Stimulated activated CD8-positive, alpha-beta memory T cell treated with anti-CD3 and anti-CD28 coated beads, Interleukin-4, amount 100 ng/mL, for 1 hour (primary cell): ENCODE data around the gene ITGA11.

Experiments
- DNase-seq, 2 donors: peaks; one replicate each; pipeline ENCODE4 v3.0.0-alpha.2; 2020; ENCODE audit warnings: low read depth in 2 of 2, low spot score in 1 of 2

ITGA11 gene

DNA sequence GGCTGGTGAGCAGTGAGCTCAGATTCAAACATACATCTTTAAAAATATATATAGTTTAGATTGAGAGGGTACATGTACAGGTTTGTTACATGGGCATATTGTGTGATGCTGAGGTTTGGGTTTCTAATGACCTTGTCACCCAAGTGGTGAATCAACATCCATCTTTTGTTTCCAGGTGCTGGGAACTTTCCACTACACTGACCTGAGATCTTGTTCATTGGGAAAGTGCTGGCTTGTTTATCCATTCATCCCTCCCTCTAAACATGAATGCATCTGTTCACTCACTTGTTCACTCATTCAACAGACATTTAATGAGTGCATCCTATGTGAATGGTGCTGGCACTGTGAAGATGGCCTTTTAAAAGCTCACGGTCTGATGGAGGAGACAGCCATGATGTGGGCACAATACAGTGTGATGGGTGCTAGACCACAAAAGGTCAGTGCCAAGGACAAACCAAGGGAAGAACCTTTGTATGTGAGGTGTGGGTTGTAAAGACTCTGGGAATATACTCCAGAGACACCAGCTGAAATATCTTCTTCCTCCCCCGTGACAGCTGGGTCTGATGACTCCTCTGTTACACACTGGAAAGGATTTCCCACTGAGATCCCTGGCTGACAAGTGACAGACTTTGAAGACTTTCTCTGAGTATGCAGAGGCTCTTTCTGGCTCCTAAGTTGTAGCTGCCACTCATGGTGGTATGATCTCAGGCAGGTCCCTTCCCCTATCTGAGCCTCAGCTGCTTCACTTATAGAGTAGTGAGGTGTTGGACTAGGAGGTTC lies 16.2 kb upstream of the ITGA11 start:
- no peak for DNase-seq

DNA sequence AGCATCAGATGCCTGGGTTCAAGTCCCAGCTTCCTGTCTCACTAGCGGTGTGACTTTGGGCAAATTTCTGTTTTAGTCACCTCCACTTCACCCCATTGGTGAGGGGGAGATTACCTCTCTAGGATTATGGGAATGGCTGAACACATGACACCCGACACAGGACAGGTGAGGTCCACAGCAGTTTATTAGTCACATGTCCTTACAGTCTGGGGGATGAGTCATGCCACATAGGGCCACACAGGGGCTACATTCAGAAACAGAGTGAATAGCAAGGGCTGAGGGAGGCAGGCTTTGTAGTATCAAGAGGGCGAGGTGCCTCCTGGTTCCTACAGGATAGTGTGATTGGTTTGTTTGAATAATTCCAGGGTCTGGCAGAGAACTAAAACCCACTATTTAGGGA lies 15.2 kb upstream of the ITGA11 start:
- DNase-seq: no peak

DNA sequence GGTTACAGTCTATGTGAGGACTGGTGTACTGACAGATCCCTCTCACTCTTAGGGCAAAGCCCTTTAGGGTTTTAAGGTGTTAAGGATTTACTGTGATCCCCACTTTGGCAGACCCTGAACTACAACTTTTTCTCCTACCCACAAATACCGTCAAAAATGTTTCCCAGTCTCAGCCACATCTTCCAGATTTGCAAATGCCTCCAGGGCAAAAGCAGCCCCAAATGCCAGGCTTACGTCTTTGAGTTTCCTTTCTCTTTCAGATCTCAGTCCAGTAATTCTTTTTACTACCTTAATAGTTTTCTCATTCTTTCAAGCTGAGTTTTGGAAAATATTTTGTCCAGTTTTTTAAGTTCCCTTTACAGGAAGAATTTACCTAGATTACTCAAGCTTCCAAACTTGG lies 13.4 kb upstream of the ITGA11 start:
- DNase-seq: no peak

DNA sequence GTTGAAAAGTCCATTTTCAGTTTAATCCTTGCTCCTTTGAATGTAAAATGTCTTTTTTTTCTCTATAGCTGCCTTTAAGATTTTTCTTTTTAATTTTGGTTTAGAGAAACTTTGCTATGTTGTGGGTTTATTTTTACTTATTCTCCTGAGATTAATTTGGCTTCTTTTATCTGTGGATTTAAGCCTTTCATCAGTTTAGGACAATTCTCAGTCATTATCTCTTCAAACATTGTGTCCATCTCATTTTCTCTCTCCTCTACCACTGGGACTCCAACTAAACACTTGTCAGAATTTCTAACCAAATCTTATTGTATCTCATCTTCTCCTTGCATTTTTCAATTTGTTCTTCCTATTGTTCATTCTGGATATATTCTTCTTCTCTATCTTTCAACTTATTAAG lies 12.4 kb upstream of the ITGA11 start:
- no peak for DNase-seq

DNA sequence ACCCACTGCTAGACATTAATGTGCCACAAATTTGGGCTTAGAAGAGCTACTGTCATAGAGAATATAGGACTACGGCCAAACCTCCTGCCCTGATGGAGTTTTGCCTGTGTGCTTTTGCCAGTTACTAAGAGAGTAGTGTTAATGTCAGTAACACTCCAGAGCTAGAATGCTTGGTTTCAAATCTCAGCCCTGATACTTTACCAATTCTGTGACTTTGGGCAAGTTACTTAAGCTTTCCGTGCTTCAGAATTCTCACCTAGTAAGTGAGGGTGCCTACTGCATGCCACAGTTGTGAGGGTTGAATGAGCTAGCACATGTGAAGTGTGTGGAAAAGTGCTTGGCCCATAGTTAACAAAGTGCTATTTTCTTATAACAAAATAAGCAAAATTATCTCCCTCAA lies 10.9 kb upstream of the ITGA11 start:
- no peak for DNase-seq

DNA sequence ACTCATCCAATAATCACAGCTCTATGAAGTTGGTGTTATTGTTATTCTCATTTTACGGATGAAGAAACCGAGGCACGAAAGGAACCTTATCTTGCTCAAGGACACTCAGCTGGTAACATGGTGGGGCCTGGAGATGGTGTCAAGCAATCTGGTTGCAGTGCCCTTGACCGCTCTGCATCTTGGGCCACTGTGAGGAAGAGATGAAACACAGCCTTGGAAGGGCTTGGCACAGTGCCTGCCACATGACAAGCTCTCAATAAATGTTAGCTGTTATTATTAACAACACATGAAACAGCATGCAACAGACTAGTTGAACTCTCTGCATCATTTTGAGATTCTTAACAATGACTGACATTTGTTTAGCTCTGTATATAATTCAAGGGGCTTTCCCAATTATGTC lies 10.1 kb upstream of the ITGA11 start:
- no peak for DNase-seq

DNA sequence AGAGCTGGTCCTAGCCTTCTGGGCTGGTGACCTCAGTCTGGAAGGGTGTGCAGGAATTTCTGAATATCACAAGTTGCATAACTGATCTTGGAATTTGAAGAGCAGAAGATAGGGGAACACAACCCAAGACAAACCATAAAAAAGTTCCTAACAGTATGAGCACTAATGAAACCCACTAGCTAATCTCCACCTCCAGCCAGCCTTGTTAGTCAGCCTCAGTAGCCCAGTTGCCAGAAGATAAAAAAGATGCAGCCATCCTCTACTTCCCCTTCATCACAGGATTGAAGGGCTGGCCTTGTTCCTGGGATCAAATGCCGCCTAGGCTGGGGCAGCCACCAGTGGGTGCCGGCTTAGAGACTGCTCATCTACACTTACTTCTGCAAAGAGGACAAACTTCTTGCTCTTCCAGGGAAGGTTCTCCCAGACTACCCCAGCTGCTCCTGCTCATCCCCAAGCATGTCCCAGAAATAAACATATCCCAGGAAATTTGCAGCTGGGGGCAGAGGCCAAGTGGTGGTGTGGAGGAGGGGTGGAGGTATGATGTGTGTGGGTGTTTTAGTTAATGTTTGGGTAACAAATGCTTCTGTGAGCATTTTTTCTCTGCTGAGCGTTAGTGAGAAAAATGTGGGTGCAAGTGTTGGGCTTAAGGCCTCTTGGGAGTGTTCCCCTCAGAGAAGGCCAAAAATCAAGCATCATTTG lies 9.2 kb upstream of the ITGA11 start:
- DNase-seq: no peak

DNA sequence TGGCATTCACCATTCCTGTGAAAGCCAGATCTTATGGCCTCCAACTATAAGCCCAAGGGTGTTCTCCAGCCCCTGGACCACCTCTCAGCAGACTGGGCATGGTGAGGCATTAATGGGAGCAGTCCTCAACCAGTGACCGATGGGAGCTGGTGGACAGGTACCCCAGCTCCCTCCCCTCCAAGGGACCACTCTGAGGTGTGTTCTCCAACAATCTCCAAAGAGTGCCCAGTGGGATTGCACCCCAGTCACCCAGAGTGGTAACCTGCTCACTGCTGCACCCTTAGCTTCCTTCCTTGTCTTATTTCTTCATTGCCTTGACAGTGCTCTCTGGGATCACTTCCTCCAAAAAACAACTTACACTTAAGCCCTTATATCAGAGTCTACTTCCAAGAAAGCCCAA lies 8.2 kb upstream of the ITGA11 start:
- no peak for DNase-seq

DNA sequence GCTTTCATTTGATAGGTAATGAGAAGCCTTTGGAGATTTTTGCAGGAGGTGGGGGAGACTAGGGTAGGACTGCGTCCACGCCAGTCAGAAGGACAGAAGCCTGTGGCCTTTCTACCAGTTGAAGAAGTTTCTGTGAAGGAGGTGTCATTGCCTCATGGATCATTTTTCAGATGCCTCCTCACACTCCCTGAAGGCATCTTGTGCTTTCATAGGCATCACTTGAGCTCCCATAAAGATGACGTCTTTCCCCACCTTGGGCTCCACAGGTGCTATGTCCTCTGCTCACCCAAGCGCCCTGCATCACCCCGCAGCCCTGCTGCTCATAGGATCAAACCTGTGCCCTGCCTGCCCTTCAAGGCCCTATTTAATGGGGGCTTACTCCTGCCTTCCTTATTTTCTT lies 7.5 kb upstream of the ITGA11 start:
- DNase-seq: no peak

DNA sequence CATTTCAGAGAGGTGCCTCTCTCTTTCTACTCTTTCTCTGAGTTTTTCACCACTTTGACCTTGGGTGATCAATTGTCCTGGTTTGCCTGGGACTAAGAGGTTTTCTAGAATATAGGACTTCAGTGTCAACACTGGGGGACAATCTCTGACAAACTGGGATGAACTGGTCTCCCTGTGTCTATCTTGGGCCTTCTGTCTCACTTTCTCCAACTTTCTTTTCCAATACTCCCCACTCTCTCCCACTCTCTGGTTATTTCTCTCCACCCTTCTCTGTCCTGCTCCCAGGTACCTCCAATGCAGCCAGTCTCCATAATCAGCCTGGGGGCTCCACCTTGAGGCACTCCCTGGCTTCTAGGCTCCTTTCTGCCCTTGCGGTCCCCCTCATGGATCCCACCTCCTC lies 4.7 kb upstream of the ITGA11 start:
- no peak for DNase-seq

DNA sequence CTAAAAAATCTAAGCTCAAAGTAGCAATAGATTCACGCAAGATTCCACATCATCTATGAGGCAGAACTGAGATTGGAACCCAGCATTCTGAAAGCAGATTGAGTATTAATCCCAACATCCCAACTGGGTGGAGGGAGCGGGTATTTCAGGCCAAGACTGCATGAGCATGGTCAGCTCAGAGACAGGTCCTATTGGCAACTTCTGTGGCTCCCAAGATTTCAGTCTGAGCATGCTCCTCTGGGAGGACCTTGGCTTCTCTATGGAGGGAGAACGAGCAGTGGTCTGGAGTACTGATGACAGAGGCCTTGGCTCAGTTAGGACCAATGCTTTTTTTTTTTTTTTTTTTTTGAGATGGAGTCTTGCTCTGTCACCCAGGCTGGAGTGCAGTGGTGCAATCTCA lies 4.0 kb upstream of the ITGA11 start:
- no peak for DNase-seq

DNA sequence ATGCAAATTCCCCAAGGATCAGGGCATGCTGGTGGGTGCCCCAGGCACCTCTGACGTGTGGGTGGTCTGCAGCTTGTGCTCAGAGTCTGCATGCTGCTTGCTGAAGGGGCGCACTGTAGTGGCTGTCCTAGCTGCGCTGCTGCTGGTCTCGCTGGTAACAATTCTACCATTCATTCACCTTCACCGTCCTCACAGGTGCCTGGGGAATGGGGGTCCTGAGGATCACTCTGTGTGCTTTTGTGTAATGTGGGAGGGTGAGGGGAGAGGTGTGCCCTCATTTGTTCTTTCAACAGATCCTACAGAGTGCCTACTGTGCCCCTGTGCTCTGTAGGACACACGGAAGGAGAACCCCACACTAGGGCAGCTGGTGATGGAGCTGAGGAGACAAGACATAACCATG lies 2.1 kb upstream of the ITGA11 start:
- no peak for DNase-seq

DNA sequence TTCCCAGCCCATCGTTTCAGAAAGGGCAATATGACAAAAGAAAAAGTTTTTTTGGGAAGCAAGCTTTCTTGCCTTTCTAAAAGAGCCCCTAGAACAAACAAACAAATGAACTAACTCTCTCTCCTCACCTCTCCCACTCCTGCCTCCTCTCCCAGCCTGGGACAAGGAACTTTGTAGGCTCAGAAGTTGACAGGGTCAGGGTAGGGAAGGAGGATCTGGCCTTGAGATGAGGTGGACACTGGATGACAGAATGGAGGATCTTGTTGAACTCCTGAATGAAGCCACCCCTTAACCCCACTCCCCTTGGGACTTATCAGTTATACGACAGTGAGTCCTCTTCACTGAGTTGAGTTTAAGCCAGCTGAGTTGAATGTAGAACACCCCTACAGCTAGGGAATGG lies 1.6 kb upstream of the ITGA11 start:
- no peak for DNase-seq

DNA sequence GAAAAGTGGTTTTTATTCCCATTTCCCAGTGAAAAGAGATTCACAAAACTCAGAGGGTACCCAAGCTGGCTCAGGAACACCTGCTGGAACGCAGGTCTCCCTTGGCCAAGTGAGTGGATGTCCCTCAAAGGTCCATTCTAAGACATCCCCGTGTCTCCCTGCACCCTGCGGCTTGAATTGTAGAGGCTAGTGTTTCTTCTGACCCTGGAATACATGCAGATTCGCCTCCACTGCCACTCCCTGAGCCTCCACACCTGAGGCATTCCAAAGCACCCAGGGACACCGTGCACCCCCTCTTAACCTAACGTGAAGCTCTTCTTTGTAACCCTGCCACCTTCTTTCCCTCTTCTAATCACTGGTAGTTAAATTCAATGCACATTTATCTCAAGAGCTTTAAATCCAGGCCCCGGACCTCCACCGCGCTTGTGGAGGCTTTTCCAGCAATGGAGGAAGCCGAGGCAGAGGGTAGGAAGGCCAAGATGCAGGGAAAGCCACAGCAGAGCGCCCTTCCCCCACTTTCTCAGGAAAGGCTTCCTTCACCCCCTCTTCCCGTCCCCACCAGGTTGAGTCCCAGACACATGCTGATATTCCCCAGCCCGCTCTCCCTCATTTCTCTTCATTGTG lies 590 bp upstream of the ITGA11 start:
- DNase-seq: no peak

DNA sequence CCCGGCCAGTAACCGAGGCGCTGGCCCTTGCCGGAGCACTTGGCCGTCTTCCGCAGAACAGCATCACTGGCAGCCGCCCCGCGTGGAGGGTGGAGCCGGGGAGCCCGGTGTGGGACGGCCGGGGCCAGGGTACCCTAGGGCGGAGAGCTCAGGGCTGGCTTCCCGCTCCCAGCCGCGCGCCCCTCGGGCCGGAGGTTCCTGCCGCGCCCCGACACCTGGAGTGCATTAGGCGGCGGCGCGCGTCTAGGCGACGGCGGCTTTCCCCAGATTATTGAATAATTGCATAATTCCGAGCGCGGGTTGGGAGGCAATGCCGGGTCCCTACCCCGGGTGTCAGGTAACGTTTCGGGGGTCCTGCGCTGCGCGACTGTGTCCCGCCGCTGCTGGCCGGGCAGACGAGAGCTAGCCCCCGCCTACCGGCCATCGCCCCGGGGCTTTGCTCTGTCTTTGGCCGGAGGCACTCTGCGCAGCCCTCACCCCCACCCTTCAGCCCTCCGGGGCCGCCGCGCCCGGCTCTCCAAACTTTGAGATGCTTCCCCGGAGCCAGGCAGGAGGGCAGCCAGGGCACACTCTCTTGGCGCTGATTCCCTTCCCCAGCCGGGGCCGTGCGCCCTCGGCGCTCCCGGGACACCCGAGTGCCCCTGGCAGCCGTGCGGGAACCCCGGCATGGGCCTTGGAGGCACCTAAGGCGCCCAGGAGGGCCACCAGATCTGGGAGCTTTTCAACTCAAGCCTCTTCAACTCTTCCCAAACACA lies 749 bp downstream of the ITGA11 start:
- no peak for DNase-seq

DNA sequence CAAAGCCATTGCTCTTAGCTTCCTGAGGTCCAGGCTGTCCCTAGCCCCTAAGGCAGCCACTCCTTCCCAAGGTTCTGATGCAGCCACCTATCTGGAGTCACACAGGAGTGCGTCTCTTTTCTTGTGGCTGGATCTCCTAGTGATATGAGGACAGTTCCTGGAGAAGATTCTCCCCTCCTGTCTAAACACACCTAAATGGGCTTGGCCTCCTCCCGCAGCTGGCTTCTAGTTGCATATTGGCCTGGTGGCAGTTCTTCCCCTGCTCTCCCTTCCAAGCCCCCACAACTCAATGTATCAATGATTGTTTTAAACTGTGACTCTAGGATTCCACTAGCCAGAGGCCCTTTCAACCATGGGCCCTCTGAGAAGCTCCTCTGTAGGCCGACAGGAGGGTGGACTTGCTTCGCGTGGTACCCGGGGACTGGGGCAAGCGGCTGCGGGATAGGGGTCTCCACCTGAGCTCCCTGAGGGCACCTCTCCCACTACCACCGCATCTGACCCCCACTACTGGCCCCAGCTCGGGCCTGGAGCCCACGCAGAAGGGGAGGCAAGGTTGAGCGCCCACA lies 1.4 kb downstream of the ITGA11 start:
- no peak for DNase-seq

DNA sequence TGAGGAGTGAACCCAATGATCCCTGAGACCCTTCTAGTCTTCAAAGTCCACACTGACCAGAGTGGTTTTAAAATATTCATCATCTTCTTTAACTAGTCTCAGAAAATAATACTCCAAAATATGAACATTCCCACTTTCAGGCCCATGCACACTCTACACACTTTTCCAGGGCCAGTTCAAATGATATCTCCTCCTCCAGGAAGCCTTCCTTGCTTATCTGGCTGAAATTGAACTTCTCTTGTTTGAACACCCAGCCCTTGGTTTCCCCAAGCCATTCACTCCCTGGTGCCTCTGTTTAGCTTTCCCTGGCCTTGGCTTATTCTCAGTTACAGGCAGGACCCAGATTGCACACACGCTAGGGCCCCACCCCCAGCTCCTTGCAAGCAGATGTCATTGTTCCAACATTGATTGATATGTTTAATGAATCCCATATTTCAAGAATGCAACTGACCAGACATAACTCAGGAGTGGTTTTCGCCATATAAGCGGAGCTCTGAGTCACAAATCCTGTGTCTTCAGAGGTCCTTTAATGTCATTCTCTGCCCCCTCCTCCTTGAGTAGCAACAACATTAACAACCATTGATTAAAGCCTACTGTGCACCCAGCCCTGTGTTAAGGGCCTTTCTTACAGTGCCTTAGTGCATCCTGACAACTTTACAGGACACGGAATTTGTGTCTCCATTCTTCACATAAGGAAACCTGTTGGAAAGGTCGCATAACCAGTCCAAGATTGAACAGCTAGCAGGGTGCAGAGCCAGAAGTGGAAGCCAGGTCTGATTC lies 2.1 kb downstream of the ITGA11 start:
- no peak for DNase-seq

DNA sequence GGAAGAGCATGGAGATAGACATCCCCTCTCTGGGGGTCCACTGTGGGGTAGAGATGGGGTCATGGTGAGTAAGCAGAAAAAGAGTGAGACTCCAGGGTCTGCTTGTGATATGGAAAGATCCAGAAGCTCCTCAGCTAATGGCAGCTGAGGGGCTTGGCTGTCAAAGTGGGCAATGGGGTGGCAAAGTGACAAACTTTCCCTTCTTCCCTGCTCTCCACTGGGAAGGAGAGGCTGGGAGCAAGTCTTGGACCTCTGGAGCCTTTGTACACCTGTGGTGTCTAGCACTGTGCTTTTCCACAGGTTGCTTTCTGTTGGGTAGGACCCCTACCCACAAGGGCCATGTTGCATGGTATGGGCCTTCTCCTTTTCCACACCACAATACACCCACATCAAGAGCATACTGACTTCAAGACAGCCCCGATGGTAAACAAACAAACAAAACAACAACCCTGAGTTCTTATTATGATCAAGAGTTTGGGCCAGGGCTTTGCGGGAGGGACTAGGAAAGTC lies 3.5 kb downstream of the ITGA11 start:
- DNase-seq: no peak

DNA sequence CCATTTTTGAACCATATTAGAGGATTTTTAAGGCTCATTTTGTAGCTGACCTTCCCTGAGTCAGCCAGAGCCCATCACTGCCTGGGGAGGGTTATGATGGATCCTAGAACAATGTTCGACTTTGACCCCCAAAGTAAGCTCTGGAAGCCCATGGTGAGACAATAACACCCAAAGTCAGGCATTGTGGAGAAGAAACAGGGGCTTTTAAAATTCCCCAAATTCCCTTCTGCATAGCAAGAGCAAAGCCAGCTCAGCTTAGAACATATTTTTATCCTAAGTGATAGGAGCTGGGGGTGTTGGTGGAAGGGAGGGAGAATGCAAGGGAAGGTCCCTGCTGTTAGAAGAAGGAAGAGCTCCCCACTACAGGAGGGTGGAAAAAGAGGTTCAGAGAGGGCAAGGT lies 4.0 kb downstream of the ITGA11 start:
- DNase-seq: no peak

DNA sequence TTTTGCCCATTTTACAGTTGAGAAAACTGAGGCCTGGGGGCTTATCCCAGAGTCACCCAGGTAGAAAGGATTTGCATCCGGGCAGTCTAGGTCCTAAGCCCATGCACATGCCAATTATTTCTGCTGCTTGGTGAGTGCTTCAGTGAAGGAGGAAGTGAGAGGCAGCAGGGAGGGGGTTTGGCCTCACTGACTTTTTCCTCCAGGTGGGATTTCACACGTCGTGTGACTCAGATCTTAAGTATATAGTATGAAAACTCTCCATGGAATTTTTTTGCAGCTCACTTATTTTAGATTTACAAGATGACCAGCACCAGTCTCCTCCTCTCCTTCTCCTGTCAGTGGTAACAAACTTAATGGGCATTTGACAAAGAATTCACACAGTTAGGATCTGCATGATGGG lies 4.6 kb downstream of the ITGA11 start:
- no peak for DNase-seq

DNA sequence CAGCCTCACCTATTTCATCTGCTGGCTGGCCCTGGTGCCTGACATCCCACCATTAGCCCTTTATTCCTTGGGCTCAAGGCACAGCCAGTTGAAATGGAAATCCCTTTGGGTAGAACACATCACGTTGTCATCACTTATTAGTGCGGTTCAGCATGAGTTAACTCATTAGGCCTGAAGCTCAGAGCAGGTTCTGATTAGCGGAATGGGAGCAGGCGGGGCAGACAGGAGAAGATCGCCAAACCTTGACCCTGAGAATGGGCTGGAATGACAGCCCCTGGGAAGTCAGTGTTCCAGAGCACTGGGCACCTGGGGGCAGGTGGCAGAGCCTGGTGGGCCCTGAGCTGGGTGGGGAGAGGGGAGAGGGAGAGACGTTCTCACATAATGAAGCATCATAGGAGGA lies 5.8 kb downstream of the ITGA11 start:
- DNase-seq: no peak
